GM12892 (cell line): ENCODE results near the gene PCDHGA6.

Experiments used
- POLR2A ChIP-seq: IDR thresholded peaks from 2 replicates; pipeline ENCODE4 v1.6.1; 2011; ENCODE audit warnings: low read depth, low read length, control low read depth
- POLR2AphosphoS5 ChIP-seq: IDR thresholded peaks from 2 replicates; pipeline ENCODE4 v1.6.1; 2011; ENCODE audit warnings: low read depth, low read length, control low read depth
- TAF1 ChIP-seq: IDR thresholded peaks from 2 replicates; pipeline ENCODE4 v1.6.1; 2011; ENCODE audit warnings: low read depth, mild to moderate bottlenecking, control low read depth, low read length, borderline replicate concordance

DNA sequence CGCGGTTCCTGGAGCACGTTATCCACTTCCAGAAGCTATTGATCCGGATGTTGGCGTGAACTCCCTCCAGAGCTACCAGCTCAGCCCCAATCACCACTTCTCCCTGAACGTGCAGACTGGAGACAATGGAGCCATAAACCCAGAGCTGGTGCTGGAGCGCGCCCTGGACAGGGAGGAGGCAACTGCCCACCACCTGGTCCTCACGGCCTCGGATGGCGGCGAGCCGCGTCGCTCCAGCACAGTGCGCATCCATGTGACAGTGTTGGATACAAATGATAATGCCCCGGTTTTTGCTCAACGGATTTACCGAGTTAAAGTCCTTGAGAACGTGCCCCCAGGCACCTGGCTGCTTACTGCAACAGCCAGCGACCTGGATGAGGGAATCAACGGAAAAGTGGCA is 29.7 kb downstream of the PCDHGA6 start:
- TF ChIP-seq POLR2A (no peak), TAF1 (no peak), POLR2AphosphoS5 (no peak)
